Measurements from ENCODE around the gene CNIH3.

DNA sequence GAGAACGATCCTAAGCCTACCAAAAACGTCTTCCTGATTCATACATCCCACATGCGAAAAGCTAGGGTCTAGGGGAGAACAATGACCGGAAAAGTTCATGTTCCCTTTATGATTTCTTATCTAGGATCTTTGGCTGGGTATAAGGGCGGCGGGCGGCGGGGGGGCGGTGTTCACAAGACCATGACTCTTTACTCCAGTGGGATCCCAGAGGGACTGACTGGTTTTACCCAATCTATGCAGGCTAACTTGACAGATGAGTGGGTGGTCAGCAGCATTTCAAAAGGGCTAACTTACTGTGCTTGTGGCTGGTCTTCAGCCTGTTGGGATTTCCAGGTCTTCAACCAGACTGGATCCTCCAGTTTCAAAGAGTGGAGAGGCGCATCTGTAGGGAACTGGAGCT lies 40.3 kb downstream of the CNIH3 start:
- TF ChIP-seq, protein P1, sequence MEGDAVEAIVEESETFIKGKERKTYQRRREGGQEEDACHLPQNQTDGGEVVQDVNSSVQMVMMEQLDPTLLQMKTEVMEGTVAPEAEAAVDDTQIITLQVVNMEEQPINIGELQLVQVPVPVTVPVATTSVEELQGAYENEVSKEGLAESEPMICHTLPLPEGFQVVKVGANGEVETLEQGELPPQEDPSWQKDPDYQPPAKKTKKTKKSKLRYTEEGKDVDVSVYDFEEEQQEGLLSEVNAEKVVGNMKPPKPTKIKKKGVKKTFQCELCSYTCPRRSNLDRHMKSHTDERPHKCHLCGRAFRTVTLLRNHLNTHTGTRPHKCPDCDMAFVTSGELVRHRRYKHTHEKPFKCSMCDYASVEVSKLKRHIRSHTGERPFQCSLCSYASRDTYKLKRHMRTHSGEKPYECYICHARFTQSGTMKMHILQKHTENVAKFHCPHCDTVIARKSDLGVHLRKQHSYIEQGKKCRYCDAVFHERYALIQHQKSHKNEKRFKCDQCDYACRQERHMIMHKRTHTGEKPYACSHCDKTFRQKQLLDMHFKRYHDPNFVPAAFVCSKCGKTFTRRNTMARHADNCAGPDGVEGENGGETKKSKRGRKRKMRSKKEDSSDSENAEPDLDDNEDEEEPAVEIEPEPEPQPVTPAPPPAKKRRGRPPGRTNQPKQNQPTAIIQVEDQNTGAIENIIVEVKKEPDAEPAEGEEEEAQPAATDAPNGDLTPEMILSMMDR (conservative IDR thresholded peaks at IDR 0.05; ENCODE audit: low read depth, low read length): no peak
- TF ChIP-seq SMC3 (IDR thresholded peaks at IDR 0.05; ENCODE audit: low read depth, low read length) (no peak), MAFK (IDR thresholded peaks at IDR 0.05; ENCODE audit: low read depth, low read length) (no peak), POLR2A (IDR thresholded peaks at IDR 0.05; ENCODE audit: low read depth, low read length) (no peak), RCOR1 (IDR thresholded peaks at IDR 0.05; ENCODE audit: insufficient replicate concordance, low read length) (no peak), RAD21 (IDR thresholded peaks at IDR 0.05; ENCODE audit: low read length) (no peak)
- TF ChIP-seq, protein P2, sequence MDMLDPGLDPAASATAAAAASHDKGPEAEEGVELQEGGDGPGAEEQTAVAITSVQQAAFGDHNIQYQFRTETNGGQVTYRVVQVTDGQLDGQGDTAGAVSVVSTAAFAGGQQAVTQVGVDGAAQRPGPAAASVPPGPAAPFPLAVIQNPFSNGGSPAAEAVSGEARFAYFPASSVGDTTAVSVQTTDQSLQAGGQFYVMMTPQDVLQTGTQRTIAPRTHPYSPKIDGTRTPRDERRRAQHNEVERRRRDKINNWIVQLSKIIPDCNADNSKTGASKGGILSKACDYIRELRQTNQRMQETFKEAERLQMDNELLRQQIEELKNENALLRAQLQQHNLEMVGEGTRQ (IDR thresholded peaks at IDR 0.05; ENCODE audit: low read depth, low read length): no peak

All from IMR-90 (cell line).